22Rv1 (cell line): ENCODE data around the gene MT3.

Experiments used
- ZFX ChIP-seq: fragments of 450-650 bp; IDR thresholded peaks from 2 replicates; pipeline ENCODE4 v1.6.1; 2017; ENCODE audit warnings: antibody characterized with exemption, borderline replicate concordance
- TF ChIP-seq, protein P1 (sequence below): fragments of 450-650 bp; IDR thresholded peaks from 2 replicates; pipeline ENCODE4 v1.5.1; 2017; ENCODE audit warnings: mild to moderate bottlenecking

DNA sequence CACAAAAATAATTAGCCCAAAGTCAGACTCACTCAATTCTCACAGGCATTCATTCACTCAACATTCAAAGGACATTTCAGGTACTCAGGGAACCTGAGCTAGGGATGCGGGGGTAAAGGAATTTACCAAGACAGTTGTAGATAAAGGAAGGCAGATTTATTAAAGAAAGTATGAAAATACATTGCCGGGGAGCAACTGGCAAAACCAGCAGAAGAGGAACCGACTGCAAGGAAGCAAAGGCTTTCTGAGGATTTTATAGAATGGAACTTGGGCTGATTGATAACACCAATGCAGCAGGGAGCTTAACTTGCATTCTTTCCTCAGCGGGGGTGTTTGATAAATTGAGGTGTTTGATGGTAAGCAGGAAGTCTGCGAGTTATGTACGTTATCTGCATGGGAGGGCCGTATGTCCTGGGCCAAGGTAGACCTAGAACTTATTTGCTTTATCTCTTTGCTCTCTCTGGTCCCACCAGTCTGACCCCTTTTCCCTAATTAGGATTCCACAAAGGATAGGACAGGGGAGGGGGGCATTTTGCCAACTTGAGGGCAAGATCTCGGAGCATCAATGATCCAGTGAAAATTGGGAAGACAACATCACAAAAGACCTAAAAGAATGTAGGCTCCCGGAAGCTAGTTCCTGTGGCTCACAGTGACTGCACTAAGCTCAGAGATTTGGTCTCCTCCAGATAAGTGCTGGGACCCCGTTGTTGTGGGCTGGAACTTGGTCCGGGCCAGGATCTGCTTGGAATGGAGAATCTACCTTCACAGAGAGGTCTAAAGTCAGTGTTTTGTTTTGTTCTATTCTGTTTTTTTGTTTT, 5.8 kb upstream of the MT3 start:
- TF ChIP-seq, protein P1, sequence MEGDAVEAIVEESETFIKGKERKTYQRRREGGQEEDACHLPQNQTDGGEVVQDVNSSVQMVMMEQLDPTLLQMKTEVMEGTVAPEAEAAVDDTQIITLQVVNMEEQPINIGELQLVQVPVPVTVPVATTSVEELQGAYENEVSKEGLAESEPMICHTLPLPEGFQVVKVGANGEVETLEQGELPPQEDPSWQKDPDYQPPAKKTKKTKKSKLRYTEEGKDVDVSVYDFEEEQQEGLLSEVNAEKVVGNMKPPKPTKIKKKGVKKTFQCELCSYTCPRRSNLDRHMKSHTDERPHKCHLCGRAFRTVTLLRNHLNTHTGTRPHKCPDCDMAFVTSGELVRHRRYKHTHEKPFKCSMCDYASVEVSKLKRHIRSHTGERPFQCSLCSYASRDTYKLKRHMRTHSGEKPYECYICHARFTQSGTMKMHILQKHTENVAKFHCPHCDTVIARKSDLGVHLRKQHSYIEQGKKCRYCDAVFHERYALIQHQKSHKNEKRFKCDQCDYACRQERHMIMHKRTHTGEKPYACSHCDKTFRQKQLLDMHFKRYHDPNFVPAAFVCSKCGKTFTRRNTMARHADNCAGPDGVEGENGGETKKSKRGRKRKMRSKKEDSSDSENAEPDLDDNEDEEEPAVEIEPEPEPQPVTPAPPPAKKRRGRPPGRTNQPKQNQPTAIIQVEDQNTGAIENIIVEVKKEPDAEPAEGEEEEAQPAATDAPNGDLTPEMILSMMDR = no peak
- TF ChIP-seq ZFX = no peak
